ENCODE data around the gene TEN1. TPM values are rescaled to one million over a fixed set of nuclear protein-coding genes. Genes with fewer than 3 reads are reported as not detected.

The TEN1 gene
- total and polyA plus RNA-seq, 10 donors: 6.0 to 38.7 (median 17.0) TPM

DNA sequence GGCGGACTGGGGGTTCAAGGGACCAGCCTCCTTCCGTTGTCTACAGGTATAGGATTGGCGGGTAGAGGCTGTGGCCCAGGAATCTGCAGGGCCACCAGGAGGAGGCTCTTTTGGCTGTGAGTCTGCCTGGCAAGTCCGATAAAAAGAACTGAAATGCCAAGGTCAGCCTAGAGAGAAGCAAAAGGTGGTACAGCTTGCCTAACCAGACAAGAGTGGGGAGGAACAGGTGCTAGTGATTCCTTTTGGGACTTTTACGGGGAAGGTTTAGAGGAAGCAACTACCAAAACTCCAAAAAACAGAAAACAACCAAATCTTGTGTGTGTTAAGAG, 53.7 kb downstream of the TEN1 start:
- TF ChIP-seq POLR2AphosphoS5 (IDR thresholded peaks at IDR 0.05): no peak
- no peak for TF ChIP-seq POLR2A (IDR thresholded peaks at IDR 0.05)
- TF ChIP-seq, protein P1, sequence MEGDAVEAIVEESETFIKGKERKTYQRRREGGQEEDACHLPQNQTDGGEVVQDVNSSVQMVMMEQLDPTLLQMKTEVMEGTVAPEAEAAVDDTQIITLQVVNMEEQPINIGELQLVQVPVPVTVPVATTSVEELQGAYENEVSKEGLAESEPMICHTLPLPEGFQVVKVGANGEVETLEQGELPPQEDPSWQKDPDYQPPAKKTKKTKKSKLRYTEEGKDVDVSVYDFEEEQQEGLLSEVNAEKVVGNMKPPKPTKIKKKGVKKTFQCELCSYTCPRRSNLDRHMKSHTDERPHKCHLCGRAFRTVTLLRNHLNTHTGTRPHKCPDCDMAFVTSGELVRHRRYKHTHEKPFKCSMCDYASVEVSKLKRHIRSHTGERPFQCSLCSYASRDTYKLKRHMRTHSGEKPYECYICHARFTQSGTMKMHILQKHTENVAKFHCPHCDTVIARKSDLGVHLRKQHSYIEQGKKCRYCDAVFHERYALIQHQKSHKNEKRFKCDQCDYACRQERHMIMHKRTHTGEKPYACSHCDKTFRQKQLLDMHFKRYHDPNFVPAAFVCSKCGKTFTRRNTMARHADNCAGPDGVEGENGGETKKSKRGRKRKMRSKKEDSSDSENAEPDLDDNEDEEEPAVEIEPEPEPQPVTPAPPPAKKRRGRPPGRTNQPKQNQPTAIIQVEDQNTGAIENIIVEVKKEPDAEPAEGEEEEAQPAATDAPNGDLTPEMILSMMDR (IDR thresholded peaks at IDR 0.05 in 8 of 11, conservative IDR thresholded peaks at IDR 0.05 in 3 of 11): no peak

DNA sequence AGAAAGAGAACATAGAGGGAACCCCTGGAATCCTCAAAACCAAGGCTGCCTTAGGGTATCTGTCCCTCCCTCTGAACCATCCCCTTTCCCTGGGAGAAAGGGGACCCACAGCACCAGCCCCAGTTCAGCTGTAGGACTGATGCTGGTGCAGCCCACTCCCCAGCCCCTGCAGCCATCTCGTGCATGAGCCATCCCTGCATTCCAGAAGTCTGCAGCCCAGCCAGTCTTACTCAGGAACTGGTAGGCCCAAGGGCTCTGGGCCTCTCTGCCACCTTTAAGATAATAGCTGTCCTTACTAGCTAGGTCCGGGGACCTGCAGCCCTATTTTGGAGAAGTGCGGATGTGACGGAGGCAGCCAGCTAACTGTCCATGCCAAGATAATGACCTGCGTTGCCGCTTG, 54.1 kb downstream of the TEN1 start:
- 90 to 97% (median 94%) methylated on average over 6 of the region's 6 CpGs for WGBS, 5 donors
- H3K27ac ChIP-seq: no peak overlapping the region
- H3K4me3 ChIP-seq: no peak overlapping the region
- H3K36me3 ChIP-seq: peaks cover 0 to 18% (median 4%) of the 10 kb centered on the region in 6 donors
- intact Hi-C loops (cut with DNase I; ENCODE audit: low total_unique reads): no loop called here
- peaks cover 12 to 25% (median 17%) of the 10 kb centered on the region in 6 donors for H3K4me1 ChIP-seq
- H3K9me3 ChIP-seq: no peaks in the 10 kb centered on the region
- TF ChIP-seq, protein P1 (IDR thresholded peaks at IDR 0.05 in 8 of 11, conservative IDR thresholded peaks at IDR 0.05 in 3 of 11): no peak
- TF ChIP-seq POLR2A (IDR thresholded peaks at IDR 0.05) (no peak), POLR2AphosphoS5 (IDR thresholded peaks at IDR 0.05) (no peak)
- DNase-seq: no peak
- H3K27me3 ChIP-seq (replicated peaks in 1 of 7): peaks cover 0 to 13% (median 0%) of the 10 kb centered on the region in 7 donors

More for the DNA sequence above, 53.7 kb downstream of the TEN1 start:
- Histone ChIP-seq H3K9me3 (no peaks in the 10 kb centered on the region), H3K27me3 (replicated peaks in 1 of 7) (peaks cover 0 to 13% (median 0%) of the 10 kb centered on the region in 7 donors), H3K4me3 (no peak overlapping the region), H3K27ac (no peak overlapping the region), H3K4me1 (peaks cover 12 to 25% (median 17%) of the 10 kb centered on the region in 6 donors), H3K36me3 (peaks cover 0 to 14% (median 1%) of the 10 kb centered on the region in 6 donors)
- DNase-seq: no peak
- intact Hi-C loops (cut with DNase I; ENCODE audit: low total_unique reads): no loop called here
- 87 to 97% (median 90%) methylated on average over 5 of the region's 5 CpGs for WGBS, 5 donors

DNA sequence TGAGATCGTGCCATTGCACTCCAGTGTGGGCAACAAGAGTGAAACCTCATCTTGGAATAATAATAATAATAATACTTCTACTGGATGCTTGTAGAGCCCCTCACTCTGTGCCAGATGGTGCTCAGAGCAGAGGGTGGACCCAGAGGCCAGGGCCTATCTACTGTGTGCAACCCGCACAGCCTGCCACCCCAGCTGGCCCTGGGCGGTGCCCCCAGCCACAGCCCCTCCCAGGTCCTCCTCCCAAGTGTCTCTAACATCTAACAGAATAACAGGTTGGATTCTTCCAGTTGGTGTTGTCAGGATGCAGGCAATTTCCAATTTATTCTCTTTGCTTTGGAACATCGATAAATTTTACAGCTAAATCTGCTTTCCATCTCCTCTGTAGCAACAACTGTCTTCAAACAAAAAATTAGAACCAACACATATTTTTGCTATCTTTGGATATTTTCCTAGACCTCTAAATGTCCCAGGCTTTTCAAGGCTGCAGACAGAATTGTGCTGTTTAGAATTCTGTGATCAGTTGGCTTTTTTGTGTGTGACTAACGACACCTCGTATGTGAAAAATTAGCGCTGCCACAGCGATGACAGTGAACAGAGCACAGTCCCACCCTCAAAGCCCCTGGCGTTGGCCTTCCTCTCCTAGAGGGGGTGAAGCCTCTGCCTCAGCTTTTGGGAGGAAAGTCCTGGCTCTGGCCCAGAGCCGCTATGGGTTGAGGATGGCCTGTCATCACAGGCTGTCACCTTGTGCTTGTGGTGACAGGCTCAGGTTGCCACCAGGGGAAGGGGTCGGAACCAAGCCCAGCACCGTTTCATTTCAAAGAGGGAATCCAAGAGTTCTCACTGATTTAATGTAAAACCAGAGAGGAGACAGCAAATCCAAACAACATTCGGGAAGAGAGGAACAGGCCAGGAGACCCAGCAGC, 55.6 kb downstream of the TEN1 start:
- Histone ChIP-seq H3K27ac (no peak overlapping the region), H3K4me3 (no peak overlapping the region), H3K9me3 (no peaks in the 10 kb centered on the region), H3K36me3 (peaks cover 0 to 34% (median 20%) of the 10 kb centered on the region in 6 donors), H3K27me3 (replicated peaks in 1 of 7) (peaks cover 0 to 13% (median 0%) of the 10 kb centered on the region in 7 donors), H3K4me1 (peaks cover 5 to 10% (median 7%) of the 10 kb centered on the region in 6 donors)
- no peak for DNase-seq
- WGBS, 5 donors: 88 to 95% (median 93%) methylated on average over 13 of the region's 13 CpGs
- no peak for TF ChIP-seq POLR2AphosphoS5 (IDR thresholded peaks at IDR 0.05)
- TF ChIP-seq, protein P1 (IDR thresholded peaks at IDR 0.05 in 8 of 11, conservative IDR thresholded peaks at IDR 0.05 in 3 of 11): no peak
- TF ChIP-seq POLR2A (IDR thresholded peaks at IDR 0.05): no peak
- intact Hi-C loops (cut with DNase I; ENCODE audit: low total_unique reads): no loop called here
